Breast epithelium (tissue), 4 donors: ENCODE measurements around the gene CCNE1. TPM values are rescaled to one million over a fixed set of nuclear protein-coding genes. Genes with fewer than 3 reads are reported as not detected.

Experiments
- DNase-seq, 2 donors: peaks; one replicate each; pipeline ENCODE4 v3.0.0-alpha.2; 2019; ENCODE audit warnings: low spot score in 2 of 2
- H3K27ac ChIP-seq, 2 donors: fragments of 200-600 bp; sonication (generic) in 1 of 2; one replicate each; pipeline ENCODE4 v1.5.1; 2016 to 2019; ENCODE audit warnings: mild to moderate bottlenecking in 1 of 2
- H3K27me3 ChIP-seq, 2 donors: fragments of 200-600 bp; sonication (generic) in 1 of 2; one replicate each; pipeline versions ENCODE4 v1.5.1 to v1.6.0; 2017 to 2019; ENCODE audit warnings: control low read depth in 1 of 2, mild to moderate bottlenecking in 1 of 2
- H3K36me3 ChIP-seq: fragments of 200-600 bp; one replicate; pipeline ENCODE4 v1.5.1; 2019
- H3K4me1 ChIP-seq, 2 donors: fragments of 200-600 bp; sonication (generic); one replicate each; pipeline ENCODE4 v1.5.1; 2016 to 2019; ENCODE audit warnings: control low read depth in 1 of 2
- H3K4me3 ChIP-seq, 3 donors: fragments of 200-600 bp; sonication (generic); 1 replicate in 2 of 3; 2 replicates in 1 of 3; pipeline ENCODE4 v1.5.1; 2016 to 2019; ENCODE audit warnings: mild to moderate bottlenecking in 3 of 3, moderate library complexity in 2 of 3
- H3K9me3 ChIP-seq, 2 donors: fragments of 200-600 bp; sonication (generic) in 1 of 2; one replicate each; pipeline ENCODE4 v1.5.1; 2016 to 2019; ENCODE audit warnings: control low read depth in 1 of 2
- CTCF ChIP-seq, 3 donors: fragments of 450-650 bp; IDR thresholded peaks; one replicate each; pipeline ENCODE4 v1.5.1; 2016 to 2017; ENCODE audit warnings: antibody characterized with exemption in 3 of 3, mild to moderate bottlenecking in 3 of 3, moderate library complexity in 3 of 3
- POLR2A ChIP-seq: fragments of 450-650 bp; IDR thresholded peaks from one replicate; pipeline ENCODE4 v1.6.1; 2016; ENCODE audit warnings: antibody characterized with exemption, mild to moderate bottlenecking, moderate library complexity
- POLR2AphosphoS5 ChIP-seq, 3 donors: sonication (generic); formaldehyde crosslinking; IDR thresholded peaks; one replicate each; pipeline ENCODE4 v1.6.1; 2017; ENCODE audit warnings: antibody characterized with exemption in 3 of 3
- intact Hi-C: fragments of 100-400 bp; cut with DNase I; formaldehyde crosslinking; loops from one replicate; pipeline ENCODE4 v1.15.1; 2023; ENCODE audit warnings: low total_unique reads
- total RNA-seq, 3 donors: library from RNA; depleted of rRNA; stranded (reverse); fragments of >200 nt; gene quantifications; one replicate each; pipeline ENCODE4 v1.1.0, GENCODE V29; 2016

The CCNE1 gene
- total RNA-seq, 3 donors from 2014 or later: 0.33 to 2.1 (median 1.5) TPM

GRCh38 chr19:29804493-29804892 is 7.3 kb upstream of the CCNE1 start:
- H3K36me3 ChIP-seq: no peaks in the 10 kb centered on the region
- no peaks in the 10 kb centered on the region for H3K27me3 ChIP-seq
- no peak overlapping the region for H3K27ac ChIP-seq
- TF ChIP-seq POLR2A: no peak
- TF ChIP-seq POLR2AphosphoS5 (IDR thresholded peaks at IDR 0.05): no peak
- TF ChIP-seq CTCF (IDR thresholded peaks at IDR 0.05): no peak
- H3K4me3 ChIP-seq: no peak overlapping the region
- H3K9me3 ChIP-seq: no peaks in the 10 kb centered on the region
- no peak for DNase-seq
- H3K4me1 ChIP-seq: no peaks in the 10 kb centered on the region
- intact Hi-C loops: no loop called here

- intact Hi-C loops: no loop called here
- no peak overlapping the region for H3K27ac ChIP-seq
Observed at GRCh38 chr19:29805031-29805965, 6.5 kb upstream of the CCNE1 start.

GRCh38 chr19:29806098-29806866 is 5.5 kb upstream of the CCNE1 start:
- H3K27me3 ChIP-seq: no peaks in the 10 kb centered on the region
- no peak overlapping the region for H3K4me3 ChIP-seq
- no peaks in the 10 kb centered on the region for H3K4me1 ChIP-seq
- TF ChIP-seq POLR2A (no peak), POLR2AphosphoS5 (IDR thresholded peaks at IDR 0.05) (no peak), CTCF (IDR thresholded peaks at IDR 0.05) (no peak)
- intact Hi-C loops: no loop called here
- no peak overlapping the region for H3K27ac ChIP-seq
- DNase-seq: no peak
- no peaks in the 10 kb centered on the region for H3K9me3 ChIP-seq
- H3K36me3 ChIP-seq: no peaks in the 10 kb centered on the region

More at GRCh38 chr19:29805031-29805965, 6.5 kb upstream of the CCNE1 start:
- H3K9me3 ChIP-seq: no peaks in the 10 kb centered on the region
- no peak for DNase-seq
- no peak for TF ChIP-seq POLR2A
- no peak for TF ChIP-seq POLR2AphosphoS5 (IDR thresholded peaks at IDR 0.05)
- no peak for TF ChIP-seq CTCF (IDR thresholded peaks at IDR 0.05)
- no peaks in the 10 kb centered on the region for H3K27me3 ChIP-seq
- no peaks in the 10 kb centered on the region for H3K4me1 ChIP-seq
- no peaks in the 10 kb centered on the region for H3K36me3 ChIP-seq
- H3K4me3 ChIP-seq: no peak overlapping the region

- H3K9me3 ChIP-seq: no peaks in the 10 kb centered on the region
- H3K27ac ChIP-seq: no peak overlapping the region
- H3K36me3 ChIP-seq: no peaks in the 10 kb centered on the region
- TF ChIP-seq POLR2A: no peak
- TF ChIP-seq CTCF (IDR thresholded peaks at IDR 0.05): no peak
- no peak for TF ChIP-seq POLR2AphosphoS5 (IDR thresholded peaks at IDR 0.05)
- H3K4me1 ChIP-seq: peaks cover 0 to 2% of the 10 kb centered on the region in 2 donors
- H3K4me3 ChIP-seq: no peak overlapping the region
- intact Hi-C loops: no loop called here
- no peaks in the 10 kb centered on the region for H3K27me3 ChIP-seq
- no peak for DNase-seq
Observed at GRCh38 chr19:29807178-29807577, 4.6 kb upstream of the CCNE1 start.
